Activated CD4-positive, alpha-beta T cell treated with anti-CD3 and anti-CD28 coated beads, Interleukin-2, amount 10 ng/mL, durations not matched to agents 24 days and 14 days (primary cell): ENCODE data around the gene MAL. TPM values are rescaled to one million over a fixed set of nuclear protein-coding genes. Genes with fewer than 3 reads are reported as not detected.

ENCODE experiments used
- DNase-seq: peaks from one replicate; pipeline ENCODE4 v3.0.0; 2022
- H3K27ac Mint-ChIP-seq: one replicate; pipeline ENCODE4 v1.8.0; 2022; ENCODE audit warnings: mild to moderate bottlenecking, mixed read lengths
- H3K27me3 Mint-ChIP-seq: one replicate; pipeline ENCODE4 v1.8.0; 2022; ENCODE audit warnings: mixed read lengths
- H3K36me3 Mint-ChIP-seq: one replicate; pipeline ENCODE4 v1.8.0; 2022; ENCODE audit warnings: low read depth, mild to moderate bottlenecking, mixed read lengths
- H3K4me1 Mint-ChIP-seq: one replicate; pipeline ENCODE4 v1.8.0; 2021; ENCODE audit warnings: mixed read lengths
- H3K4me3 Mint-ChIP-seq: one replicate; pipeline ENCODE4 v1.8.0; 2022; ENCODE audit warnings: mild to moderate bottlenecking, moderate library complexity, mixed read lengths
- H3K9me3 Mint-ChIP-seq: one replicate; pipeline ENCODE4 v1.8.0; 2021; ENCODE audit warnings: mixed read lengths
- intact Hi-C: fragments of 100-400 bp; cut with micrococcal nuclease; formaldehyde crosslinking; loops from one replicate; pipeline ENCODE4 v1.15.1; 2023
- total RNA-seq: library from RNA; stranded (reverse); gene quantifications from 2 replicates; pipeline ENCODE4 v1.2.3, GENCODE V29; 2022

MAL gene
- 166 and 167 TPM in 2 replicates for total RNA-seq

GRCh38 chr2:95025406-95026319 lies at the start of gene MAL:
Gene MAL (plus strand): TSS chr2:95025708. CDS start chr2:95025793, 85 bp downstream.
- Mint-ChIP-seq H3K27ac (peak within 1 kb of the TSS; percentile 99), H3K4me3 (peak within 1 kb of the TSS; percentile 98), H3K4me1 (peaks cover 67% of the 10 kb centered on the region), H3K27me3 (no peaks in the 10 kb centered on the region), H3K36me3 (peaks cover 37% of the 10 kb centered on the region), H3K9me3 (no peaks in the 10 kb centered on the region)
- peak; percentile 91 for DNase-seq
- intact Hi-C loops: loop anchor here (1.0 kb wide), 2 partner anchors 14 to 49 kb away; no protein-coding TSS in a partner anchor

DNA sequence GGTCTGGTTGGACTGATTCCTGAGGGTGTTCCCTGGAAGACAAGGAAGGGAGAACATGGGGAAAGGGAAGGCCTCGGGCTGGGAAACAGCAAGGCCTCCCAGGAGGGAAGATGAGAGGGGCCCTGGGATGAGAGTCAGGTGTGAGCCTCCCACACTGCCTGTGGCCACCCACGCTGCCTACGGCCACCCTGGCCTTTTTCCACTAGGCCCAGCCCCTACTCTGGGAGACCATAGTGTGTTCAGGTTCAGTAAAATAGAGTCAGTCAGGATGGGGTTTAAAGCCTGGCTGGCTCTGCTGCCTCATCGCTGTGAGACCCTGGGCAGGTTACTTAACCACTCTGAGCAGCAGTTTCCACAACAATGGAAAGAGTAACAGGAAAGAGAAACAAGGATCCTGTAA lies 47.7 kb upstream of the MAL start:
- Mint-ChIP-seq H3K9me3 (no peaks in the 10 kb centered on the region), H3K4me1 (no peaks in the 10 kb centered on the region), H3K27me3 (peaks cover 10% of the 10 kb centered on the region), H3K36me3 (no peaks in the 10 kb centered on the region), H3K27ac (no peak overlapping the region), H3K4me3 (no peak overlapping the region)
- intact Hi-C loops: no loop called here
- DNase-seq: no peak

DNA sequence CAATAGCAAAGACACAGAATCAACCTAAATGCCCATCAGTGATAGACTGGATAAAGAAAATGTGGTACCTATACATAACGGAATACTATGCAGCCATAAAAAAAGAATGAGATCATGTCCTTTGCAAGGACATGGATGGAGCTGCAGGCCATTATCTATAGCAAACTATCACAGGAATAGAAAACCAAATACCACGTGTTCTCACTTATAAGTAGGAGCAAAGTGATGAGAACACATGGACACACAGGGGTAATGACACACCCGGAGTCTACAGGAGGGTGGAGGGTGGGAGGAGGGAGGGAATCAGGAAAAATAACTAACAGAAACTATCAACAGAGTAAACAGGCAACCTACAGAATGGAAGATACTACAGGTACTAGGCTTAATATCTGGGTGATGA lies 46.6 kb upstream of the MAL start:
- no peak overlapping the region for H3K4me3 Mint-ChIP-seq
- H3K27me3 Mint-ChIP-seq: peaks cover 8% of the 10 kb centered on the region
- no peaks in the 10 kb centered on the region for H3K9me3 Mint-ChIP-seq
- intact Hi-C loops: no loop called here
- H3K4me1 Mint-ChIP-seq: no peaks in the 10 kb centered on the region
- no peak for DNase-seq
- no peaks in the 10 kb centered on the region for H3K36me3 Mint-ChIP-seq
- no peak overlapping the region for H3K27ac Mint-ChIP-seq

GRCh38 chr2:94979406-94980375 lies 45.8 kb upstream of the MAL start:
- DNase-seq: no peak
- Mint-ChIP-seq H3K4me1 (no peaks in the 10 kb centered on the region), H3K4me3 (no peak overlapping the region), H3K9me3 (no peaks in the 10 kb centered on the region), H3K27me3 (peaks cover 8% of the 10 kb centered on the region), H3K27ac (no peak overlapping the region), H3K36me3 (no peaks in the 10 kb centered on the region)
- intact Hi-C loops: no loop called here

DNA sequence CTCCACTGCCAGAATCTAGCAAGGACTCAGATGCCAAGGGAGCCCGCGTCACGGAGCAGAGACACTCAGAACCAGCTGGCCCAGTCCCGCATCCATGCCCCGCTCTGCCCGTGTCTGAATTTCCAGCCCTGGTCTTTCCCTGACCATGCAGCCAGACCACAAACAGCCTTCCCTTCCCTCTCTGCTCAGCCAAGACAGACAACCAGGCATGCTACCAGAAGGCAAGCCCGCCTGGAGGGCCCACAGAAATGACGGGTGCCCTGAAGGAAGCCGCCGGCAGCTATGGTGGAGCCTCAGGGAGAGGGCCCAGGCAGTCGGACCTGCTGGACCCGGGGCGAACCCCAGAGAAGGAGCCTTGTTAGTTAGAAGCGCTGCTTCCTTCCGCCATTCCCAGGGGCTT lies 45.1 kb upstream of the MAL start:
- no peaks in the 10 kb centered on the region for H3K4me1 Mint-ChIP-seq
- H3K27me3 Mint-ChIP-seq: peaks cover 12% of the 10 kb centered on the region
- H3K36me3 Mint-ChIP-seq: no peaks in the 10 kb centered on the region
- no peaks in the 10 kb centered on the region for H3K9me3 Mint-ChIP-seq
- intact Hi-C loops: no loop called here
- no peak overlapping the region for H3K4me3 Mint-ChIP-seq
- no peak for DNase-seq
- H3K27ac Mint-ChIP-seq: no peak overlapping the region

GRCh38 chr2:94982156-94982555 lies 43.4 kb upstream of the MAL start:
- Mint-ChIP-seq H3K36me3 (no peaks in the 10 kb centered on the region), H3K4me3 (no peak overlapping the region), H3K4me1 (no peaks in the 10 kb centered on the region), H3K27me3 (peaks cover 9% of the 10 kb centered on the region), H3K9me3 (no peaks in the 10 kb centered on the region), H3K27ac (no peak overlapping the region)
- intact Hi-C loops: no loop called here
- no peak for DNase-seq

GRCh38 chr2:94982675-94983074 lies 42.8 kb upstream of the MAL start:
- intact Hi-C loops: no loop called here
- Mint-ChIP-seq H3K27me3 (peaks cover 7% of the 10 kb centered on the region), H3K4me3 (no peak overlapping the region), H3K36me3 (no peaks in the 10 kb centered on the region), H3K9me3 (no peaks in the 10 kb centered on the region), H3K27ac (no peak overlapping the region), H3K4me1 (no peaks in the 10 kb centered on the region)
- no peak for DNase-seq

DNA sequence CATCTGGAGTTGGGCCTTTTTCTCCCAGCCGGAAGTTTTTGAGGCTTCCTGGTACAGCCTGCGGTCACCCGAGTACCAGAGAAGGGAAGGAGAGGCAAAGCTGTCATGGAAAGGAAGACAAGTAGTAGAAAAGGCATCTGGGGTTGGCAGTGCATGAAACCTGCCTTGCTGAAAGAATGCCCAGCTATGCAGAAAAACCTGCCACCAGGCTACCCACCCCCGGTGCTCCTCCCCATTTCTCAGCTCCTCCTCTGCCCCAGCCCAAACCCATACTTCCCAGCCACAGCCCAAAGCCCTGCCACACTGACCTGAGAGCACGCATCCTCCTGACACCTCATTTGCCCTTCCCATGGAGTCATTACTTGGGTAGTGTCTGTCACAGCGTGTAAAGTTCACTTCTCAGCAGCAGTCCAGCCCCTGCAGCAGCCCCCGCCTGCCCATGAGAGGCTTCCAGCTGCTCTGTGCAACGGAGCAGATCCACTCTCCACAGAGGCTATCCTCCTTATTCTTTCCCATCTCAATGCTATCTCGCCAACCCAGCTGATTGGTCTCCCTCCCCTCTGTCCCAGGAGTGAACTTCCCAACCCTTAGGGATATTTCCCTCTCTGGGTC lies 40.4 kb upstream of the MAL start:
- no peak overlapping the region for H3K4me3 Mint-ChIP-seq
- no peaks in the 10 kb centered on the region for H3K36me3 Mint-ChIP-seq
- DNase-seq: no peak
- H3K27me3 Mint-ChIP-seq: peaks cover 14% of the 10 kb centered on the region
- intact Hi-C loops: no loop called here
- no peaks in the 10 kb centered on the region for H3K9me3 Mint-ChIP-seq
- H3K4me1 Mint-ChIP-seq: no peaks in the 10 kb centered on the region
- H3K27ac Mint-ChIP-seq: no peak overlapping the region

DNA sequence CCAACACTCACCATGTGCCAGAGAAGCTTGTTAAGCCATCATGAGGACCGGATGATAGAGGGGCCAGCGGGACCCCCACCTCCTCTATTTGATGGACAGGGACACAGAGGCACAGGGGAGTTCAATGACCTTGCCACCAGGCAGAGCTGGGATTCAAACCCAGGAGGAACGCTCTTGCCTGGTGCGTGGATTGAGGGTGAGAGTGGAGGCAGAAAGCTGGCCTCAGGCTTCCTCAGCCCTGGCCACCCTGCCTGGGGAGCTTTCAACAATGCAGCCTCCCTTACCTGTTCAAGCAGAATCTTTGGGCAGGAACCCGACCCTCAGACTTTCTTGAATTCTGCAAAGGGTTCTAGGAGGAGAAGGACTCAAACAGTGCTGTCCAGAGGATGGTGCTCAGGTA lies 39.9 kb upstream of the MAL start:
- Mint-ChIP-seq H3K27me3 (peaks cover 18% of the 10 kb centered on the region), H3K27ac (no peak overlapping the region), H3K4me1 (no peaks in the 10 kb centered on the region), H3K36me3 (no peaks in the 10 kb centered on the region), H3K4me3 (no peak overlapping the region), H3K9me3 (no peaks in the 10 kb centered on the region)
- no peak for DNase-seq
- intact Hi-C loops: loop anchor here (1.0 to 2.0 kb wide), 2 partner anchors 37 to 130 kb away; no protein-coding TSS in a partner anchor

- H3K36me3 Mint-ChIP-seq: no peaks in the 10 kb centered on the region
- intact Hi-C loops: loop anchor here (1.0 to 2.0 kb wide), 2 partner anchors 36 to 129 kb away; no protein-coding TSS in a partner anchor
- H3K27ac Mint-ChIP-seq: no peak overlapping the region
- no peaks in the 10 kb centered on the region for H3K9me3 Mint-ChIP-seq
- DNase-seq: peak; percentile 85
- H3K27me3 Mint-ChIP-seq: peaks cover 19% of the 10 kb centered on the region
- no peak overlapping the region for H3K4me3 Mint-ChIP-seq
- H3K4me1 Mint-ChIP-seq: no peaks in the 10 kb centered on the region
Observed at GRCh38 chr2:94986392-94986963, 39.0 kb upstream of the MAL start.

- Mint-ChIP-seq H3K27me3 (peaks cover 22% of the 10 kb centered on the region), H3K4me1 (no peaks in the 10 kb centered on the region), H3K36me3 (no peaks in the 10 kb centered on the region), H3K27ac (no peak overlapping the region), H3K4me3 (no peak overlapping the region), H3K9me3 (no peaks in the 10 kb centered on the region)
- no peak for DNase-seq
- intact Hi-C loops: loop anchor here (2.0 kb wide), 1 partner anchor 35 kb away; no protein-coding TSS in a partner anchor
Observed at GRCh38 chr2:94987074-94988020, 38.2 kb upstream of the MAL start.

DNA sequence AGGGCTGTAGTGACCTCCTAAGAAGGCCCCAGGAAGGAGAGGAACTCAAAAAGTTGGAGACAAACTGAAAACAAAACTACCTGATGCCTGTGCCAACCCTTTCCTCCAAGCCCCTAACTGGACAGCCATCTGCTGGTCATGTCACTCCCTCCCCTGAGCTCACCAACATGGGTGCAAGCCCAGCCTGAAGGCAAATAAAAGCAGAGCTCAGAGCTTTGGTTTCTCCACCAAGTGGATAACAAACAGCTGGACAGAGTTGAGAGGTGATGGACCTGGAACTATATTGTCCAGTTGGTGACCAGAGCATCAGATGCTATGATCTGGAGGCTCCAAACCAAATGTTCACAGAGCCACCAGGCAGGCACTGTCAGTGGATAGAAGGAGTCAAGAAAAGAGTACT lies 34.6 kb upstream of the MAL start:
- Mint-ChIP-seq H3K36me3 (no peaks in the 10 kb centered on the region), H3K27me3 (peaks cover 23% of the 10 kb centered on the region), H3K9me3 (no peaks in the 10 kb centered on the region), H3K4me3 (no peak overlapping the region), H3K27ac (no peak overlapping the region), H3K4me1 (no peaks in the 10 kb centered on the region)
- DNase-seq: no peak
- intact Hi-C loops: no loop called here
